Neural cell (in vitro differentiated cells): ENCODE data around the gene NUP133. TPM values are rescaled to one million over a fixed set of nuclear protein-coding genes. Genes with fewer than 3 reads are reported as not detected.

Experiments used
- H2AFZ ChIP-seq: fragments of 200-600, 300-800 bp; sonication (generic), shearing (Covaris generic); 2 replicates; pipeline ENCODE4 v1.6.0; 2014; ENCODE audit warnings: low read depth, mild to moderate bottlenecking, antibody characterized with exemption, low read length, moderate library complexity
- H3F3A ChIP-seq: fragments of 200-600 bp; shearing (Covaris generic); 2 replicates; pipeline ENCODE4 v1.6.1; 2016; ENCODE audit warnings: mild to moderate bottlenecking, moderate library complexity, mixed read lengths, antibody characterized with exemption, low read length; ENCODE audit not compliant: insufficient read depth, poor library complexity, severe bottlenecking
- H3K27ac ChIP-seq: fragments of 200-600, 300-800 bp; sonication (generic), shearing (Covaris generic); 2 replicates; pipeline ENCODE4 v1.5.1; 2014; ENCODE audit warnings: mild to moderate bottlenecking, low read length, moderate library complexity
- H3K27me3 ChIP-seq: fragments of 300-800, 200-600 bp; sonication (generic), shearing (Covaris generic); 2 replicates; pipeline ENCODE4 v1.6.0; 2014; ENCODE audit warnings: mild to moderate bottlenecking, low read depth, low read length, moderate library complexity; ENCODE audit not compliant: insufficient read depth
- H3K36me3 ChIP-seq: fragments of 300-800, 200-600 bp; sonication (generic), shearing (Covaris generic); 2 replicates; pipeline ENCODE4 v1.5.1; 2014; ENCODE audit warnings: mild to moderate bottlenecking, antibody characterized with exemption, low read length, moderate library complexity; ENCODE audit not compliant: insufficient read depth
- H3K4me2 ChIP-seq: fragments of 300-800, 200-600 bp; sonication (generic), shearing (Covaris generic); 2 replicates; pipeline ENCODE4 v1.6.0; 2014; ENCODE audit warnings: mild to moderate bottlenecking, low read length
- H3K4me3 ChIP-seq: fragments of 300-800, 200-600 bp; sonication (generic), shearing (Covaris generic); 2 replicates; pipeline ENCODE4 v1.5.1; 2014; ENCODE audit warnings: mild to moderate bottlenecking, low read length, moderate library complexity
- H3K79me2 ChIP-seq: fragments of 200-600 bp; shearing (Covaris generic); replicated peaks from 2 replicates; pipeline ENCODE4 v1.6.0; 2014; ENCODE audit warnings: mild to moderate bottlenecking, low read length, moderate library complexity; ENCODE audit not compliant: insufficient read depth
- H3K9ac ChIP-seq: fragments of 300-800, 200-600 bp; sonication (generic), shearing (Covaris generic); 2 replicates; pipeline ENCODE4 v1.6.1; 2016; ENCODE audit warnings: mild to moderate bottlenecking, low read length, mixed read lengths
- H3K9me2 ChIP-seq: fragments of 200-600 bp; shearing (Covaris generic); 2 replicates; pipeline ENCODE4 v1.6.1; 2016; ENCODE audit warnings: mild to moderate bottlenecking, low read length, mixed read lengths; ENCODE audit not compliant: insufficient read depth
- H3K9me3 ChIP-seq: fragments of 200-600, 300-800 bp; sonication (generic), shearing (Covaris generic); 2 replicates; pipeline ENCODE4 v1.6.1; 2016; ENCODE audit warnings: mild to moderate bottlenecking, mixed run types, low read length, moderate library complexity, mixed read lengths
- H4K20me1 ChIP-seq: fragments of 200-600 bp; shearing (Covaris generic); 2 replicates; pipeline ENCODE4 v1.6.1; 2016; ENCODE audit warnings: mild to moderate bottlenecking, mixed run types; ENCODE audit not compliant: insufficient read depth
- EP300 ChIP-seq: fragments of 450-650 bp; conservative IDR thresholded peaks from 2 replicates; pipeline ENCODE4 v1.6.1; 2014; ENCODE audit warnings: antibody characterized with exemption, mild to moderate bottlenecking, moderate library complexity; ENCODE audit not compliant: poor library complexity, severe bottlenecking
- EZH2 ChIP-seq: fragments of 200-600, 300-800 bp; shearing (Covaris generic), sonication (generic); IDR thresholded peaks from 2 replicates; pipeline ENCODE4 v1.6.1; 2014; ENCODE audit warnings: antibody characterized with exemption, low read length, borderline replicate concordance, mild to moderate bottlenecking; ENCODE audit not compliant: insufficient read depth, poor library complexity, severe bottlenecking
- MXI1 ChIP-seq: fragments of 450-650 bp; conservative IDR thresholded peaks from 2 replicates; pipeline ENCODE4 v1.6.1; 2014; ENCODE audit warnings: antibody characterized with exemption, mild to moderate bottlenecking; ENCODE audit not compliant: poor library complexity, severe bottlenecking
- POLR2AphosphoS5 ChIP-seq: IDR thresholded peaks from 2 replicates; pipeline ENCODE4 v1.6.1; 2012
- RAD21 ChIP-seq: fragments of 450-650 bp; conservative IDR thresholded peaks from 2 replicates; pipeline ENCODE4 v1.6.1; 2014; ENCODE audit warnings: antibody characterized with exemption, mild to moderate bottlenecking, moderate library complexity
- SMC3 ChIP-seq: fragments of 450-650 bp; conservative IDR thresholded peaks from 2 replicates; pipeline ENCODE4 v1.6.1; 2014; ENCODE audit warnings: antibody characterized with exemption, mild to moderate bottlenecking, moderate library complexity; ENCODE audit not compliant: poor library complexity
- TAF1 ChIP-seq: IDR thresholded peaks from 2 replicates; pipeline ENCODE4 v1.6.1; 2012; ENCODE audit warnings: low read depth
- polyA plus RNA-seq: library from polyadenylated mRNA; depleted of rRNA; stranded (reverse); fragments of >200 nt; gene quantifications from 2 replicates; pipeline ENCODE4 v1.2.3, GENCODE V29; 2014
- TF ChIP-seq, protein P1 (sequence below): IDR thresholded peaks from 2 replicates; pipeline ENCODE4 v1.6.1; 2012; ENCODE audit warnings: borderline replicate concordance
- TF ChIP-seq, protein P2 (sequence below): fragments of 450-650 bp; IDR thresholded peaks from 2 replicates; pipeline ENCODE4 v1.5.1; 2014; ENCODE audit warnings: antibody characterized with exemption, mild to moderate bottlenecking, moderate library complexity; ENCODE audit not compliant: poor library complexity, severe bottlenecking

NUP133 gene
- polyA plus RNA-seq, 1 donor from 2014 or later: 73.4 TPM

DNA sequence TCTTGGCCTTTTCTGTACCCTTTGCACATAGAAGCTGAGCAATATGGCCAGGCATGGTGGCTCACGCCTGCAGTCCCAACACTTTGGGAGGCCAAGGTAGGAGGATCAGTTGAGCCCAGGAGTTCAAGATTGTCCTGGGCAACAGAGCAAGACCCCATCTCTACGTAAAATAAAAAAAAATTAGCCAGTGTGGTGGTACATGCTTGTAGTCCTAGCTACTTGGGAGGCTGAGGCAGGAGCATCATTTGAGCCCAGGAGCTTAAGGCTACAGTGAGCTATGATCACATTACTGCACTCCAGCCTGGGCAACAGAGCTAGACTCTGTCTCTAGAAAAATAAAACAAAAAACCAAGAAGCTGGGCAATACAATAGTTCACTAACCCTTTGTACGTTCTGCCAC is 80.6 kb downstream of the NUP133 start (continued):
- TF ChIP-seq RAD21 (no peak), MXI1 (no peak)

DNA sequence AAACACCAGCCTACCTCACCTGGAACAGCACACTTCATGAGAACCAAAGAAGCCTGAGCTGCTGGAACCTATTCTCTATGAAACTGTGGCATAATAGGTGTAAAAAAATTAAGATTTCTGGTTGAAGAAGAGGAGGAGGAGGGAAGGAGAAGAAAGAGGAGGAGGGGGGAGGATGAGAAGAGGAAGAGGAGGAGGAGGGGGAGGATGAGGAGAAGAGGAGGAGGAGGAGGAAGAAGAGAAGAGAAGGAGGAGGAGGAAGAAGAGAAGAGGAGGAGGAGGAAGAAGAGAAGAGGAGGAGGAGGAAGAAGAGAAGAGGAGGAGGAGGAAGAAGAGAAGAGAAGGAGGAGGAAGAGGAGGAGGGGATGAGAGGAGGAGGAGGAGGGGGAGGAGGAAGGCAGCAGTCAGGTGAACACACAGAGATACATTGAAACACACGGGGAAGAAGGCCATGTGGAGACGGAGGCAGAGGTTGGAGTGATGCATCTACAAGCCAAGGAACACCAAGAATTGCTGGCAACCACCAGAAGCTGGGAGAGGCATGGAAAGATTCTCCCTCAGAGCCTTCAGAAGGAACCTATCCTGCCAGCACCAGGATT is 82.5 kb downstream of the NUP133 start:
- Histone ChIP-seq H3K27me3 (peaks cover 15% of the 10 kb centered on the region), H3K9me3 (no peaks in the 10 kb centered on the region), H3K4me2 (no peak overlapping the region), H3F3A (no peaks in the 10 kb centered on the region), H4K20me1 (no peaks in the 10 kb centered on the region), H3K36me3 (no peaks in the 10 kb centered on the region), H2AFZ (no peak overlapping the region), H3K27ac (no peak overlapping the region), H3K79me2 (no peaks in the 10 kb centered on the region), H3K9me2 (no peaks in the 10 kb centered on the region), H3K4me3 (no peak overlapping the region), H3K9ac (no peak overlapping the region)
- TF ChIP-seq POLR2AphosphoS5 (no peak), TAF1 (no peak), RAD21 (no peak), EP300 (no peak), EZH2 (no peak), SMC3 (no peak), MXI1 (no peak)
- TF ChIP-seq, protein P1, sequence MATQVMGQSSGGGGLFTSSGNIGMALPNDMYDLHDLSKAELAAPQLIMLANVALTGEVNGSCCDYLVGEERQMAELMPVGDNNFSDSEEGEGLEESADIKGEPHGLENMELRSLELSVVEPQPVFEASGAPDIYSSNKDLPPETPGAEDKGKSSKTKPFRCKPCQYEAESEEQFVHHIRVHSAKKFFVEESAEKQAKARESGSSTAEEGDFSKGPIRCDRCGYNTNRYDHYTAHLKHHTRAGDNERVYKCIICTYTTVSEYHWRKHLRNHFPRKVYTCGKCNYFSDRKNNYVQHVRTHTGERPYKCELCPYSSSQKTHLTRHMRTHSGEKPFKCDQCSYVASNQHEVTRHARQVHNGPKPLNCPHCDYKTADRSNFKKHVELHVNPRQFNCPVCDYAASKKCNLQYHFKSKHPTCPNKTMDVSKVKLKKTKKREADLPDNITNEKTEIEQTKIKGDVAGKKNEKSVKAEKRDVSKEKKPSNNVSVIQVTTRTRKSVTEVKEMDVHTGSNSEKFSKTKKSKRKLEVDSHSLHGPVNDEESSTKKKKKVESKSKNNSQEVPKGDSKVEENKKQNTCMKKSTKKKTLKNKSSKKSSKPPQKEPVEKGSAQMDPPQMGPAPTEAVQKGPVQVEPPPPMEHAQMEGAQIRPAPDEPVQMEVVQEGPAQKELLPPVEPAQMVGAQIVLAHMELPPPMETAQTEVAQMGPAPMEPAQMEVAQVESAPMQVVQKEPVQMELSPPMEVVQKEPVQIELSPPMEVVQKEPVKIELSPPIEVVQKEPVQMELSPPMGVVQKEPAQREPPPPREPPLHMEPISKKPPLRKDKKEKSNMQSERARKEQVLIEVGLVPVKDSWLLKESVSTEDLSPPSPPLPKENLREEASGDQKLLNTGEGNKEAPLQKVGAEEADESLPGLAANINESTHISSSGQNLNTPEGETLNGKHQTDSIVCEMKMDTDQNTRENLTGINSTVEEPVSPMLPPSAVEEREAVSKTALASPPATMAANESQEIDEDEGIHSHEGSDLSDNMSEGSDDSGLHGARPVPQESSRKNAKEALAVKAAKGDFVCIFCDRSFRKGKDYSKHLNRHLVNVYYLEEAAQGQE: no peak
- TF ChIP-seq, protein P2, sequence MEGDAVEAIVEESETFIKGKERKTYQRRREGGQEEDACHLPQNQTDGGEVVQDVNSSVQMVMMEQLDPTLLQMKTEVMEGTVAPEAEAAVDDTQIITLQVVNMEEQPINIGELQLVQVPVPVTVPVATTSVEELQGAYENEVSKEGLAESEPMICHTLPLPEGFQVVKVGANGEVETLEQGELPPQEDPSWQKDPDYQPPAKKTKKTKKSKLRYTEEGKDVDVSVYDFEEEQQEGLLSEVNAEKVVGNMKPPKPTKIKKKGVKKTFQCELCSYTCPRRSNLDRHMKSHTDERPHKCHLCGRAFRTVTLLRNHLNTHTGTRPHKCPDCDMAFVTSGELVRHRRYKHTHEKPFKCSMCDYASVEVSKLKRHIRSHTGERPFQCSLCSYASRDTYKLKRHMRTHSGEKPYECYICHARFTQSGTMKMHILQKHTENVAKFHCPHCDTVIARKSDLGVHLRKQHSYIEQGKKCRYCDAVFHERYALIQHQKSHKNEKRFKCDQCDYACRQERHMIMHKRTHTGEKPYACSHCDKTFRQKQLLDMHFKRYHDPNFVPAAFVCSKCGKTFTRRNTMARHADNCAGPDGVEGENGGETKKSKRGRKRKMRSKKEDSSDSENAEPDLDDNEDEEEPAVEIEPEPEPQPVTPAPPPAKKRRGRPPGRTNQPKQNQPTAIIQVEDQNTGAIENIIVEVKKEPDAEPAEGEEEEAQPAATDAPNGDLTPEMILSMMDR: no peak

DNA sequence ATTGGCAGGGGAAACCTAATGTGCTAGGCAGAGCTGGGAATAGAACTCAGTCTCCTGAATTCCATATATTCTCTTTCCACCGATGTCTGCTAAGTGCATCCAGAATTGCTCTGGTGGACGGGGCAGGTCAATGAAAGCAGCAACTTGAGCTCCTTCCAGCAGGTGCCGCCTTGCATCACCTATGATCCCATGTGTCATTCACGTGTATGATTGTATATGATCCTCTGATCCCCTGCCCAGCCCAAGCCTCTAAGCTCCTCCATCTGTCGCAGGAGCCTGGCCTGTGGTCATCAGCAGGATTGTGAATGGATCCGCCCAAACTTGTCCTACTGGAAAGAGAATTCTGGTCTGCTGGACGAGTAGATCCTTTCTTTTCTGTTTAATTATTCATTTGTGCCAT is 87.4 kb downstream of the NUP133 start:
- Histone ChIP-seq H4K20me1 (no peaks in the 10 kb centered on the region), H3K9me3 (no peaks in the 10 kb centered on the region), H3K79me2 (no peaks in the 10 kb centered on the region), H3K4me3 (no peak overlapping the region), H3K36me3 (no peaks in the 10 kb centered on the region), H3K9ac (no peak overlapping the region), H3K4me2 (no peak overlapping the region), H3F3A (no peaks in the 10 kb centered on the region), H2AFZ (no peak overlapping the region), H3K9me2 (no peaks in the 10 kb centered on the region), H3K27me3 (peaks cover 1% of the 10 kb centered on the region), H3K27ac (no peak overlapping the region)
- TF ChIP-seq, protein P1: no peak
- TF ChIP-seq EZH2 (no peak), SMC3 (no peak), RAD21 (no peak), MXI1 (no peak), EP300 (no peak), POLR2AphosphoS5 (no peak), TAF1 (no peak)
- TF ChIP-seq, protein P2: no peak
